Activated T-cell treated with anti-CD3 and anti-CD28 coated beads, Interleukin-2, amount 50 U/mL, for 72 hours (primary cell): ENCODE measurements around the gene SMURF1. TPM values are rescaled to one million over a fixed set of nuclear protein-coding genes. Genes with fewer than 3 reads are reported as not detected.

ENCODE experiments used
- ATAC-seq, 2 donors: fragments of 150-1000 bp; cut with Tn5 transposase; replicated peaks in 1 of 2; 2 replicates each; pipeline ENCODE4 v1.10.0; 2021; ENCODE audit warnings: moderate library complexity in 2 of 2, mild to moderate bottlenecking in 1 of 2
- DNase-seq, 2 donors: peaks; one replicate each; pipeline ENCODE4 v3.0.0; 2021 to 2022; ENCODE audit warnings: mixed read lengths in 1 of 2
- H3K27ac Mint-ChIP-seq: one replicate; pipeline ENCODE4 v1.8.0; 2022; ENCODE audit warnings: mild to moderate bottlenecking, moderate library complexity, mixed read lengths
- H3K27me3 Mint-ChIP-seq: one replicate; pipeline ENCODE4 v1.8.0; 2022; ENCODE audit warnings: low read depth, mixed read lengths
- H3K36me3 Mint-ChIP-seq, 2 donors: one replicate each; pipeline ENCODE4 v1.8.0; 2022; ENCODE audit warnings: mixed read lengths in 2 of 2, mild to moderate bottlenecking in 1 of 2; ENCODE audit not compliant: insufficient read depth in 2 of 2
- H3K4me1 Mint-ChIP-seq: one replicate; pipeline ENCODE4 v1.8.0; 2022; ENCODE audit warnings: low read depth, mixed read lengths
- H3K4me3 Mint-ChIP-seq, 2 donors: one replicate each; pipeline ENCODE4 v1.8.0; 2022; ENCODE audit warnings: mild to moderate bottlenecking in 2 of 2, mixed read lengths in 2 of 2, moderate library complexity in 2 of 2
- H3K9me3 Mint-ChIP-seq, 2 donors: one replicate each; pipeline ENCODE4 v1.8.0; 2022; ENCODE audit warnings: mixed read lengths in 2 of 2
- total RNA-seq, 2 donors: library from RNA; stranded (reverse); gene quantifications; one replicate each; pipeline ENCODE4 v1.2.3, GENCODE V29; 2022

Gene SMURF1
- total RNA-seq, 2 donors from 2014 or later = 15.9 to 18.8 TPM

DNA sequence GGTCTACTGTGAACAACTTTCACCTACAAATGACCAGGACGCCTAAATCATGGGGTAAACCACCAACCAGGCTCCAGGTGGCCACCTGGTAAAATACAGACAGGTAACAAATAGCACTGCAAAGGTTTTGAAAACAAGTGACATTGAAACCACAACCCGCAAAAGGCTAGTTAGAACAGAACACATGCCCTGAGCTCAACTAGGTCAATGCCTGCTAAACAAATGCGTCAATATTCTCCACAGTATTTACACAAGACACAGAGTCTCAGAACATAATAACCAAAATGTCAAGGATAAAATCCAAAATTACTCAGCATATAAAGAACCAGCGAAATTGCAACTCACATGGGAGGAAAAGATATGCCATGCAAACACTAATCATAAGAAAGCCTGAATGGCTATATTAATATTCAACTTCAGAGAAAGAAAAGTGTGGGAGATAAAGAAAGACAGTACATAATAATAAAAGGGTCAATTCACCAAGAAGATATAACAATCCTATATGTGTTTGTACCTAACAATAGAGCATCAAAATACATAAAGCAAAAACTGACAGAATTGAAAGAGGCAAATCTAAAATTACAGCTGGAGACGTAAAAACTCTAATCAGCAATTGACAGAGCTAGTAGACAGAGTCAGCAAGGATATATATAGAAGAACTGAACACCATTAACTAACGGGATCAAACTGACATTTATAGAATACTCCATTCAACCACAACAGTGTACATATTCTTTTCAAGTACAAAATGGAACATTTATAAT, 47.6 kb downstream of the SMURF1 start:
- H3K9me3 Mint-ChIP-seq = peaks cover 0 to 2% of the 10 kb centered on the region in 2 donors
- peaks cover 20% of the 10 kb centered on the region for H3K4me1 Mint-ChIP-seq
- no peaks in the 10 kb centered on the region for H3K27me3 Mint-ChIP-seq
- DNase-seq = no peak
- peaks cover 6 to 10% of the 10 kb centered on the region in 2 donors for H3K36me3 Mint-ChIP-seq
- H3K27ac Mint-ChIP-seq = peak overlapping the region; percentile 72
- no peak for ATAC-seq
- peak overlapping the region in 1 of 2 donors; percentile 66 for H3K4me3 Mint-ChIP-seq

DNA sequence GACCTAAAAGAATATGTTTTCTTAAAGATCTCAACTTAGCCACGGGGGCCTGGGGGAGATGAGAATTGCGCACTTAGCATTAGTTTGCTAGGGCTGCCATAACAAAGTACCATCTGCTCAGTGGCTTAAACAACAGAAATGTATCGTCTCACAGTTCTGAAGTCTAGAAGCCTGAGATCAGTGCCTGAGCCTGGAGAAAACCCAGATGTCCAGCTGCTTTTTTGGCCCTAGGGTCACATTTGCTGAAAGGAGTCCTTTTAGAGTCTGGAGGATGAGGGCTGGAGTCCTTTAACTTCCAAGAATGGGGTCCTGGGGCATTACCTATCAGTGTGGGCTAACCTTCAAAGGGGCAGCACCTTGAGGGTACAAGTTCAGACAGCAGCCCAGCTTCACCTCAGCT, 48.2 kb downstream of the SMURF1 start:
- H3K36me3 Mint-ChIP-seq = peaks cover 6 to 10% of the 10 kb centered on the region in 2 donors
- H3K4me3 Mint-ChIP-seq = no peak overlapping the region
- H3K4me1 Mint-ChIP-seq = peaks cover 17% of the 10 kb centered on the region
- H3K9me3 Mint-ChIP-seq = peaks cover 0 to 2% of the 10 kb centered on the region in 2 donors
- no peak for DNase-seq
- H3K27ac Mint-ChIP-seq = no peak overlapping the region
- H3K27me3 Mint-ChIP-seq = no peaks in the 10 kb centered on the region
- no peak for ATAC-seq

DNA sequence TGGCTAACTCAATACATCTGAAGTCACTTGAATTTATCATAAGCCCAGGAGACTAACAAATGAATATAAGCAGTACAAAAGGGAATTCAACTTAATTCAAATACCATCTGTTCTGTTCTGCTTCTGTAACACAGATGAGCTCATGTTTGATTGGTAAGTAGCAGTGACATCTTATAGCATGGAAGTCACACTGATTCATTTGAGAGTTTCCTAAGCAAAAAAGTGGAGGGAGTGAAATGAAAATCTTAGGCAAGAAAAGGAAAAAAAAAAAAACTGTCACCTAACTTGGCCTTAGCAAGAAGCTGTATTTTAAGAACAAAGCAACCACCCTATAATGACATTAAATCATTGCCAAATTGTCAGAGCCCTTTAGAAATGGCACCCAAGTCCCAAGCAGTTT, 49.5 kb downstream of the SMURF1 start:
- H3K27ac Mint-ChIP-seq = no peak overlapping the region
- H3K4me3 Mint-ChIP-seq = no peak overlapping the region
- ATAC-seq (no peak), DNase-seq (no peak)
- no peaks in the 10 kb centered on the region for H3K27me3 Mint-ChIP-seq
- peaks cover 17% of the 10 kb centered on the region for H3K4me1 Mint-ChIP-seq
- peaks cover 3 to 7% of the 10 kb centered on the region in 2 donors for H3K36me3 Mint-ChIP-seq
- peaks cover 0 to 2% of the 10 kb centered on the region in 2 donors for H3K9me3 Mint-ChIP-seq

DNA sequence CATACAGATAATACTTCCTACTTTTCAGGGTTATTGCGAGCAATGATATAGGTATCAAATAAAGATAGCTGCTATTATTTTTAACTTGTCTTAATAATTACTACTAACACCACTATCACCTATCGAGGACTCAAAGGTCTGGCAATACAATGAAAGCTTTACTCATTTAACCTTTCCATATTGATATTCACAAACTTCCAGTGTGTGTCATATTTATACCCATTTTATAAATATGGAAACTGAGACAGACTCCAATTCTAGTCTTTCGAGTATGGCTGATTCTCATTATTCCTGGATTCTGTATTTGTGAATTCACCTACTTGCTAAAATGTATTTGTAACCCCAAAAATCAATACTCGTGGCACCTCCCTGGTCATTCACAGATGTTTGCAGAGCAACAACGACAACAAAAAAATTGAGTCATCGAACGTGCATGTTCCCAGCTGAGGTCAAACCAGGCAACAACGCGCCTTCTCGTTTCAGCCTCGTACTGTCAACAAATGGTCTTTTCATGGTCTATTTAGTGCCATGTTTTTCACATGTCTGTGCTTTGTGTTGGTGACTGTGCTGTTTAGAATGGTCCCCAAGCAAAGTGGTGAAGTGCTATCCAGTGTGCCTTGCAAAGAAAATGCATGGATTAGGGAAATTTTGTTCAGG, 51.7 kb downstream of the SMURF1 start:
- Mint-ChIP-seq H3K36me3 (peaks cover 0 to 4% of the 10 kb centered on the region in 2 donors), H3K27ac (no peak overlapping the region), H3K27me3 (no peaks in the 10 kb centered on the region), H3K4me1 (peaks cover 7% of the 10 kb centered on the region), H3K9me3 (no peaks in the 10 kb centered on the region), H3K4me3 (no peak overlapping the region)
- no peak for ATAC-seq
- no peak for DNase-seq

DNA sequence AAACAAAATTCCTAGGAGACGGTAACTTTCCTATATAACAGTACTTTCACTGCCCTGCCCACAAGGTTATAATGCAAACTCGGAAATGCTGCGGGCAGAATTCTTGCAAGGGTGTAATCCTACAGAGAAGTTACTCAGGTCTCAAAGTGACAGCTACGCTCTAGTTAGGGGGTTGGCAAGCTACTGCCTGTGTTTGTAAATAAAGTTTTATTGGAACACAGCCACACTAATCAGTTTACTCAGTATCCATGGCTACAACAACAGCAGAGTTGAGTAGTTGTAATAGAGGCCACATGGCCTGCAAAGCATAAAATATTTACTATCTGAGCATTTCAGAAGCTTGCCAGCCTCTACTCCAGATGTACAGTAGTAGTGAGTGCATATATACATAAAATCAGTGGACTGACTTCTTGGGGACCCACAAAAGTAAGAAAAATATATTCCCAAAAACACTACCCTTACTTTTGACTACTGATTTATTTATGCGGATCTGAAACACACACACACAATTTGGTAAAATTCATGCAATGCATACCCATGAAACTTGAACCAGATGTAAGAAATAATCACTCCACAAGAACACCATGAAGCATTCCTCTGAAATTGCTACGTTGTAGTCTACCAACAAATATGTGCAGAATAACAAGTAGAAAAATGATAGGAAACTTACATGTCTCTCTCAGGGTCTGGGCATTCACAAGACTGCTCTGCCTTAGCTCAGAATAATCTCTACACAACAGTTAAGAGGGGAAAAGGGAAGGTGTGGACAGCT, 53.0 kb downstream of the SMURF1 start:
- H3K4me3 Mint-ChIP-seq = no peak overlapping the region
- peaks cover 0 to 6% of the 10 kb centered on the region in 2 donors for H3K36me3 Mint-ChIP-seq
- no peaks in the 10 kb centered on the region for H3K27me3 Mint-ChIP-seq
- ATAC-seq (no peak), DNase-seq (no peak)
- H3K9me3 Mint-ChIP-seq = peaks cover 0 to 3% of the 10 kb centered on the region in 2 donors
- peaks cover 7% of the 10 kb centered on the region for H3K4me1 Mint-ChIP-seq
- H3K27ac Mint-ChIP-seq = no peak overlapping the region

DNA sequence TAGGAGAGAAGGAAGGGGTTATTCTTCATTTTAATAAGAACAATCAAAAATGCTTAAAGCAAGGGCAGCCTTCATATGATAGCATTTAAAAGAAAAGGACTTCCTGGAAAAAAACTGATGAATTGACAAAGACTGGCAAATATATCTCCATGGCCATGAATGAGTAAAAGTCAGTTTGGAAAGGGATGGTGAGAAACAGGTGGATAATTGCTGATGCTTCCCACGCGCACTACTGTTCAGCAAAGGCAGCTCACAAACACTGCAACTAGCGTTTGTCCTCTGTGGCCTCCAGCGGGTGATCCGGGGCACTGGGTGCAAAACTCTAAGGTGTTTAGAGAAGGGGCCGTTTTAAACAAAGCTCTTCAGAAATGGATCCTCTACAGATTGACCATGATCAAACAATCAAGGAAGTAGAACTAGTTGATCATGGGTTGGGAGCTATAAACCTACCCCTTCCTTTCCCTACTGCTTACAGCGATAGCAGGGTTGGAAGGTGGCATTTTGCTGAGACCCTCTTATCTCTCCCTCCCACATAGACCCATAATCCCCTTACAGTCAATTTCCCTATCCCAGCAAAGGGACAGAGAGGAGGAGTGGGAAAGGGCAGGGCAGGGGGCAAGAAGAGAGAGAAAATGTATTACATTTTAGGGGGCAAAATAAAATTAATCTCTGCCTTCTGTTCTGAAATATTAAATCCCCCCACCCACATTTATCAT, 53.8 kb downstream of the SMURF1 start:
- H3K4me3 Mint-ChIP-seq = no peak overlapping the region
- H3K4me1 Mint-ChIP-seq = peaks cover 7% of the 10 kb centered on the region
- ATAC-seq (no peak), DNase-seq (no peak)
- H3K27ac Mint-ChIP-seq = no peak overlapping the region
- H3K36me3 Mint-ChIP-seq = peaks cover 0 to 6% of the 10 kb centered on the region in 2 donors
- H3K27me3 Mint-ChIP-seq = no peaks in the 10 kb centered on the region
- H3K9me3 Mint-ChIP-seq = peaks cover 0 to 3% of the 10 kb centered on the region in 2 donors

DNA sequence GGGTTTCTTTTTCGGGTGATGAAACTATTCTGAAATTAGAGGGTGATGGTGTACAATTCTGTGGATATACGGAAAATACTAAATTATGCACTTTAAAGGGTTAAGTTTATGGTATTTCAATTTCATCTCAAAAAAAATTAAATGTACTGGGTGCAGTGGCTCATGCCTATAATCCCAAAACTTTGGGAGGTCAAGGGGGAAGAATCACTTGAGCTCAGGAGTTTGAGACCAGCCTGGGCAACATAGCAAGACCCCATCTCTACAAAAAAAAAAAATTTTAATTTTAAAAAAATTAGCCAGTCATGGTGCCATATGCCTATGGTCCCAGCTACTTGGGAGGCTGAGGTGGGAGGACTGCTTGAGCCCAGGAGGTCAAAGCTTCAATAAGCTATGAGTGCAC, 57.0 kb downstream of the SMURF1 start:
- H3K27ac Mint-ChIP-seq = no peak overlapping the region
- no peaks in the 10 kb centered on the region for H3K27me3 Mint-ChIP-seq
- ATAC-seq = no peak
- H3K4me1 Mint-ChIP-seq = peaks cover 7% of the 10 kb centered on the region
- H3K36me3 Mint-ChIP-seq = peaks cover 0 to 6% of the 10 kb centered on the region in 2 donors
- peaks cover 0 to 3% of the 10 kb centered on the region in 2 donors for H3K9me3 Mint-ChIP-seq
- H3K4me3 Mint-ChIP-seq = no peak overlapping the region
- no peak for DNase-seq

DNA sequence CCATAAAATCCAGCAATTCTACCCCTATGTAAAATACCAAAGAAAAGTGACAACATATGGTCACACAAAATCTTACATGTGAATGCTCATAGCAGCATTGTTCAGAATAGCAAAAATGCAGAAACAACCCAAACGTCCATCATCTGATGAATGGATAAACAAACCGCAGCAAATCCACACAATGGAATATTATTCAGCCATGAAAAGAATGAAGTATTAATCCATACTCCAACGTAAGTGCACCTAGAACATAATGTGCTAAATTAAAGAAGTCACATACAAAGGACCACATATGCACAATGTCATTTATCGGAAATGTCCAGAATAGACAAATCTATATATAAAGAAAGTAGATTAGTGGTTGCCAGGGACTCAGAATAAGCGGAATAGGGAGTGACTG, 57.4 kb downstream of the SMURF1 start:
- H3K4me3 Mint-ChIP-seq = no peak overlapping the region
- ATAC-seq (no peak), DNase-seq (no peak)
- peaks cover 3% of the 10 kb centered on the region for H3K4me1 Mint-ChIP-seq
- H3K36me3 Mint-ChIP-seq = peaks cover 0 to 6% of the 10 kb centered on the region in 2 donors
- peaks cover 0 to 3% of the 10 kb centered on the region in 2 donors for H3K9me3 Mint-ChIP-seq
- H3K27me3 Mint-ChIP-seq = no peaks in the 10 kb centered on the region
- H3K27ac Mint-ChIP-seq = no peak overlapping the region

DNA sequence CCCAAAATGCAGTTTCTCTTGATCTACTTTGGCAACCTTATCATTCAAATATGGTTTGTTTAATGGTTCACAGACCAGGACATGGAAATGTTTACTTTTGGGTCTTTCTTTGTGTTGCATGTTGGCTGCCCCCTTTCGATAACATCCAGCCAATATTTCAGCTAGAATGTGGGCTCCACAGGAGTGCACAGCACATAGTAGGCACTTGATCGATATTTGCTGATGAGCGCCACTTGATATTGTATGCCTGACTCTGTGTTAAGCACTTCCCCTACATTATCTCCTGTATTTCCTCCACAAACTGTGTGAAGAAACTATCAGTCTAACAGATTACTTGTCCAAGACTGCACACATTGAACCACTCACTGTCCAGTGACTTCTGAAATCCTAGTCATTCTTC, 60.2 kb downstream of the SMURF1 start:
- Mint-ChIP-seq H3K27me3 (no peaks in the 10 kb centered on the region), H3K36me3 (peaks cover 0 to 6% of the 10 kb centered on the region in 2 donors), H3K4me1 (peaks cover 12% of the 10 kb centered on the region), H3K27ac (no peak overlapping the region), H3K4me3 (no peak overlapping the region), H3K9me3 (peaks cover 0 to 3% of the 10 kb centered on the region in 2 donors)
- no peak for ATAC-seq
- no peak for DNase-seq

DNA sequence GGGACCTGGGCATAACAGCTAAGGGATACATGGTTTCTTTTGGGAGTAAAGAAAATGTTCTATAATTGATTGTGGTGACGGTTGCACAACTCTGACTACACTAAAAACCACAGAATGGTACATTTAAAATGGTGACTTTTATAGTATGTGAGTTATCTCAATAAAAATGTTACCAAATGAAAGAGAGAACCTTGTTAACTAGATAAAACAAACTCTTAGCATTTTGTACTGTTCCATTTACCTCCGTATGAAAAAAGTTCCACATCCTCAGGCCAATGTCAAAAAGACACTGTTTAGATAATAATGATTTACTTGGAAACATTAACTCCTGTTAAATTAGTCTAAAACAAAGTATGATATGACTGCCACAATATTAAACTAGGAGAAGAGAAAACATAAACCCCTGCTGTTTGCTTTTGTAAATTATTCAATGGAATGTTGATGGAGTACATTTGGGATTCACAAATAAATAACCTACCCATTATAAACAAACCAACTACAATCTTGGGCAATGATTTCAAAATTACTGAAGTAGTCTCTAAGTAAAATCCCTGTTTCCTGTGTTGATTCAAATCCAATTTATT, 60.7 kb downstream of the SMURF1 start:
- ATAC-seq (no peak), DNase-seq (no peak)
- no peak overlapping the region for H3K4me3 Mint-ChIP-seq
- H3K9me3 Mint-ChIP-seq = peaks cover 0 to 3% of the 10 kb centered on the region in 2 donors
- peaks cover 15% of the 10 kb centered on the region for H3K4me1 Mint-ChIP-seq
- peaks cover 0 to 4% of the 10 kb centered on the region in 2 donors for H3K36me3 Mint-ChIP-seq
- no peak overlapping the region for H3K27ac Mint-ChIP-seq
- no peaks in the 10 kb centered on the region for H3K27me3 Mint-ChIP-seq

DNA sequence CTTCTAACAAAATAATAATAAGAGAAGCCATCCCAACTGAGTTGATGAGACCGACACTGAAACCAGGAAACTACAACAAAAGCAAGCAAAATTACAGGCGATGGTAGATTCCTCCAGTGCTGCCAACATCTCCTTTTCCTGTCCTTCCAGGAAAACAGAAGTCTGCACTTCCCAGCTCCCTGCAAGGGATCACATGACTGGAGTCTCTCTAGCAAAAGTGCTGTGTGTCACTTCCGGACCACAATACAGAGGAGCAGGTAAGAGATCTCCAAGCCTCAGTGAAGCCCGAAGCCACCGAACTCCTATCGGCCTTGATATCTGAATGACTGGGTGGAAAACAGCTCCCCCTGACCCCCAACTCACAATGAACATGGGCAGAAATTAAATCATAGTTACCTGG, 63.2 kb downstream of the SMURF1 start:
- Mint-ChIP-seq H3K9me3 (no peaks in the 10 kb centered on the region), H3K36me3 (no peaks in the 10 kb centered on the region), H3K27me3 (no peaks in the 10 kb centered on the region), H3K27ac (no peak overlapping the region), H3K4me1 (peaks cover 22% of the 10 kb centered on the region), H3K4me3 (no peak overlapping the region)
- no peak for DNase-seq
- ATAC-seq = no peak

DNA sequence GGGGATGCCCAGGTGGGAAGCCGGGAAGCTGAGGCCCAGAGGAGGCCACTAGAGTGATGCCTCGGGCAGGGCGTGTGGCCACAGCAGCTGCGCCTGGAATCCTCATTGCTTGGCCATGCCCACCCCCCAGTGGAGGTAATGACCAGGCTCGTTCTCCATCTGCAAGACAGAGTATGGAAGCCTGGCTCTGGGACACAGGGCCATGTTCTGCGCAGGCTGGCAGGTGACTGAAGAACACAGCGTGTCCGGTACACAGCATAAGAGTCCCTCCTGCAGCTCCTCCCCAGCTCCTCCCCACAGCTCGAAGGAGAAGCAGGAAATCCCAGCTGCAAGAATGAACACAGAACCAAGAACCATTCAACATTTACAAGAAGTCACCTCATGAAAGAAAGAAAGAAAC, 64.8 kb downstream of the SMURF1 start:
- no peak for DNase-seq
- H3K36me3 Mint-ChIP-seq = no peaks in the 10 kb centered on the region
- H3K27ac Mint-ChIP-seq = peak overlapping the region; percentile 35
- ATAC-seq = peak in 1 of 2 donors; percentile 55
- H3K4me3 Mint-ChIP-seq = peak overlapping the region; percentile 24 to 33
- no peaks in the 10 kb centered on the region for H3K27me3 Mint-ChIP-seq
- peaks cover 0 to 2% of the 10 kb centered on the region in 2 donors for H3K9me3 Mint-ChIP-seq
- peaks cover 22% of the 10 kb centered on the region for H3K4me1 Mint-ChIP-seq
